Activated gamma-delta T cell (primary cell): ENCODE results near the gene CMTM1.
"Not testable (repeated sequence)": the region's sequence is repeated elsewhere in the genome, so short reads cannot be mapped to it uniquely, and the experiment has no call there.

Source experiments
- DNase-seq: peaks from one replicate; lab custom pipeline; 2025; lab: John Stamatoyannopoulos, UW

CMTM1 gene

GRCh38 chr16:66592241-66592640, 26.0 kb downstream of the CMTM1 start:
- DNase-seq: no peak

DNA sequence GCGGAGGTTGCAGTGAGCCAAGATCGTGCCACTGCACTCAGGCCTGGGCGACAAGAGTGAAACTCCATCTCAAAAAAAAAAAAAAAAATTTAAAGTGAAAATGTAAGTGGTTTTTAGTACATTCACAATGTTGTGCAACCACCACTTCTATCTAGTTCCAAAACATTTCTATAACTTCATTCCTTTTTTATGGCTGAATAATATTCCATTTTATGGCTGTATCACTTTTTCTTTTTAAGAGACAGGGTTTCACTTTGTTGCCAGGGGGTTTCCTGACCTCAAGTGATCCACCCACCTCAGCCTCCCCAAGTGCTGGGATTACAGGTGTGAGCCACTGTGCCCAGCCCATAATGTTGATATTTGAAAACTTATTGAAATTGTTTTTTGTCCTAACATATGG, 26.6 kb downstream of the CMTM1 start:
- no peak for DNase-seq

- DNase-seq: no peak
These were observed 28.5 kb downstream of the CMTM1 start for GRCh38 chr16:66594739-66595138.

DNA sequence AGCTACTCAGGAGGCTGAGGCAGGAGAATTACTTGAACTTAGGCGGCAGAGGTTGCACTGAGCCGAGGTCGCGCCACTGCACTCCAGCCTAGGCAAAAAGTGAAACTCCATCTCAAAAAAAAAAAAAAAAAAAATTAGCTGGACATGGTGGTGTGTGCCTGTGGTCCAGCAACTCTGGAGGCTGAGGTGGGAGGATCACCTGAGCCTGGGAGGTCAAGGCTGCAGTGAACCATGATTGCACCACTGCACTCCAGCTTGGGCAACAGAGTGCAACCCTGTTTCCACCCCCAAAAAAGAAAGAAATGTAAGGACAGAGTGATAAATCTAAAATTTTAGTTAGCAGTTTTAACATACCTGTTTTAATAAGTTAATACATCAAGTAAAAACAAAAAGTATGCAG, 30.3 kb downstream of the CMTM1 start:
- DNase-seq: not testable (repeated sequence)

- no peak for DNase-seq
These were observed 31.0 kb downstream of the CMTM1 start for GRCh38 chr16:66596986-66597848.

- DNase-seq: no peak
These were observed 31.9 kb downstream of the CMTM1 start for GRCh38 chr16:66598111-66598510.

GRCh38 chr16:66599726-66600125, 33.5 kb downstream of the CMTM1 start:
- DNase-seq: no peak

DNA sequence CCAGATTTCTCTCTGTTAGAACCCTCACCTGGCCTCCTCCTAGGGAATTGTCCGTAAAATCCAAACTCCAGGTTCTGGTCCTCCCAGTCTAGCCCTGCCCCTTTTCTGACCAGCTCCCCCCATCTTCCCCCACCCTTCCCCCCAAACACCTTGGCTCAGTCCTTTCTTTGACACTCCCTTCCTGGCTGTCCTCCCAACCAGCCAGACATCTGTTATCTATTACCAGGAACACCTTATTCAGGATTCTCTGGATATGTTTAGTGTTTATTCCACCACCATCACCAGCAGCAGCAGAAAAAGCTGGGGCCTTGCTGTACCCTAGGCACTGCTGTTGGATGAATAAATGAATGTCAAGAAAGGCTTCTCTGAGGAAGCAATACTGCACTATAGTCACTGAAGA, 34.2 kb downstream of the CMTM1 start:
- no peak for DNase-seq

GRCh38 chr16:66601471-66601870, 35.2 kb downstream of the CMTM1 start:
- no peak for DNase-seq

GRCh38 chr16:66603537-66604375, 37.5 kb downstream of the CMTM1 start:
- DNase-seq: peak; percentile 35

DNA sequence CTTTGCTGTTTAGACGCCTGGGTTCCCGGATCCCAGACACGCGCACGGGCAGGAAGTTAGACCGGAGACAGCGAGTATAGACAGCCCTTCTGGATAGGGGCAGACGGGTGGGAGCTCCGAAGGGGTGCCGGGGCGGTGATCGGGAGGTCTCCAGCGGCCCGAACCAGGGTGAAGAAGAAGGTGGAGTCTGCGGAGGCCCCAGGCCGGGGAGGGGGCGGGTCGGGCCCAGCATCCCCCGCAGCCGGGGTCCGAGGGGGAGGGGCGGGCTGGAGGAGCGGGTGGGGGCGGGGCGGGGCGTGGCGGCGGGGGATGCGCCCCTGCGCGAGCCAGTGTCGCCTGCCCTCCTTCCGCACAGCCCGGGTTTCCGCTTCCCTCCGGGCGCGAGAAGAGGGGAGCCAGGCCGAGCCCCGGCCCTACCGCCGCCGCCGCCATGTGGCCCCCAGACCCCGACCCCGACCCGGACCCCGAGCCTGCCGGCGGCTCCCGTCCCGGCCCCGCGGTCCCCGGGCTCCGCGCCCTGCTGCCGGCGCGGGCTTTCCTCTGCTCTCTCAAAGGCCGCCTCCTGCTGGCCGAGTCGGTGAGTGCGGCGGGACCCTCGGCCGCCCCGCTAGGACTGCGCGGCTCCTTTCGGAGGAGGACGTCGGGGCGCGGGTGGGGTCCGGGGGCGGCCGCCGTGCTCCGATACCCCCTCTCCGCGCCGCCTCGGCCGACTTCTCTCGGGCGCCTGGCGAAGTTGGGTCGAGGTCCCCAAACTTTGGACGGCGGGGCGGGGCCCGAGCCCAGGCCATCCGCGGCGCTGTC, 38.3 kb downstream of the CMTM1 start, which contains the start of gene CMTM3:
CMTM3 (plus strand) TSS at position 329 of the 801 bp plus-strand sequence; CDS start at position 431, 102 bp downstream.
- peak; percentile 51 for DNase-seq

- DNase-seq: peak; percentile 38
These were observed 39.1 kb downstream of the CMTM1 start for GRCh38 chr16:66605177-66605978.

- DNase-seq: no peak
These were observed 39.9 kb downstream of the CMTM1 start for GRCh38 chr16:66605979-66606751.

GRCh38 chr16:66608241-66609138, 42.3 kb downstream of the CMTM1 start:
- DNase-seq: peak; percentile 59

DNA sequence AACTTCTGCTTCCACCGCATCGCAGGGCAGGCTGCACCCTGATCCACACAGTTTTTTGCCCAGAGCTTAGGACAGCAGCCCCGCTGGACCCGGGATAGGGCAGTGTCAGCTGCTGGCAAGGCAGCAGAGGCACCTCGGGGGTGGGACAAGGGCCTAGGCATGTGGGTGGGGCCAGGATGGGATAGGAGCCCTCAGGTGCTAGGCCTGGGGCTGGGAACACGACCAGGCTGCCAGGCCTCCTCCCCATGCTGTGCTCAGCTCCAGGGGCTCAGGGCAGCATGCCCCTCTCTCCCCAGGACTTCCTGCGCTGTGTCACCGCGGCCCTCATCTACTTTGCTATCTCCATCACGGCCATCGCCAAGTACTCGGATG, 42.9 kb downstream of the CMTM1 start:
- no peak for DNase-seq

DNA sequence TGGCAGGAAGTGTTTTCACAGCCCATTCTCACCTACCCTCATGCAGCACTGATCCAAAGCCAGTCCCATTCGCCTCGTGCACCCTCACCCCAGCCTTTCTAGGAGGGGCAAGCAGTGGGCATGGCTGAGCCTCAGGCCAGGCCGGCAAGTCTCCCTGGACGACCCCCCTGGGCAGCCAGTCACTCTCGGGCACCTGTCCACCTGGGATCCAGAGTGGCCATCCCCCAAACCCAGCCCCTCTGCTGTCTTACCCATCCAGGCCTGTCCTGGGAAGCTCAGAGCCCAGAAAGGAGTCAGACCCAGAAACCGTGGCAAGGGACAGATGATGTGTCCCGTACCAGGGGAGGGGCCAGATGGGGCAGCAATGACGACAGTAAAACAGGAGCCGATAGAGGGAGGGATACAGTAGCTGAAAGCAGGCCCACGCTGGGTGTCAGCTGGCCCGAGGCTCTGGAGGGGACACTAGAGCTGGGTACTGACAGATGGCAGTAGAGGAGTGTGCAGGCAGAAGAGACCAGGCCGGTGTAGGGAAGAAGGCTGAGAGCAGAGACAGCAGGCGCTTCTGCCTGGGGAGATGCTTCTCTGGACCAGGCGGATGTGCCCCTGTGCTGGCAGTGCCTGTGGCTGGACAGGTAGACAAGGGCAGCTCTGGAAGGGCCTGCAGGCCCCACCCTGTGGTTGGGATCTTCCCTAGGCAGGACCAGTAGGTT, 44.0 kb downstream of the CMTM1 start:
- no peak for DNase-seq

- not testable (repeated sequence) for DNase-seq
These were observed 45.7 kb downstream of the CMTM1 start for GRCh38 chr16:66611911-66612310.

DNA sequence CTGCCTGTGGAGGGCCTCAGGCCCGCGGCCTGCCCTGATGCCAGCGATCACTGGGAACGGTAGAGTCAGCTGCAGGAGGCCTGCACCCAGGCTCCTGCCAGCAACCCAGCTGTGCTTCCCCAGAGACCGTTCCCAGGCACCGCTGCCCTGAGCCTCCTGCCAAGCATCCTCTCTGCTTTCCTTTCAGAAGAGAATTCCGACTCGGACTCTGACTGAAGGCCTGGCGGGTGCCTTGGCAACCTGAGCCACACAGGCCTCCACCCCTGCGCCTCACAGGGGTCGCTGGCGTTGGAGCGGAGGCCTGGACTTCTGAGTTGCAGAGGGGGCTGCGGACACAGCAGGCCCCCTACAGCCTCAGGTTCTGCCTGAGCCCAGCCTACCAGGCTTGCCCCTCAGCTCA, 46.2 kb downstream of the CMTM1 start:
- DNase-seq: no peak
